IPS-NIHi7 (cell line): Measurements from ENCODE around the gene ERG.
A peak's percentile ranks its signal among the peaks of the same experiment; 100 is the strongest.

Source experiments
- DNase-seq: peaks from one replicate; pipeline ENCODE4 v3.0.0; 2012; ENCODE audit warnings: mixed read lengths; ENCODE audit errors: extremely low spot score

The ERG gene

DNA sequence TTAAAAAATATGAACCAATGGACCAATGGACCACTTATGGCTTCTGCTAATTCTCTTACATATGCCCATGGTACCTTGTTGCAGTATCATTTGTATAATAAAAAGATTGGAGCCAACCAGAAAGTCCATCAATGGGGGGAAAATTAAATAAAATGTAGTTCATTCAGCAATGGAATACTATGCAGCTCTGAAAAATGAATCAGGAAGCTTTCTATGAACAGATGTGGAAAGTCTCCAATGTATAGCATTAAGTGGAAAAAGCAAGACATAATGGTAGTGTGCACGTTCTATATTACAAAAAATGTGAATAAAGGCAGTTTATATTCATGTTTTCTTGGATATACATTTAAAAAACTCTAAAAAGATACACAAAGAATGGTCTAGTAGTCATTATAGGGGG lies 140.2 kb downstream of the ERG start:
- no peak for DNase-seq

DNA sequence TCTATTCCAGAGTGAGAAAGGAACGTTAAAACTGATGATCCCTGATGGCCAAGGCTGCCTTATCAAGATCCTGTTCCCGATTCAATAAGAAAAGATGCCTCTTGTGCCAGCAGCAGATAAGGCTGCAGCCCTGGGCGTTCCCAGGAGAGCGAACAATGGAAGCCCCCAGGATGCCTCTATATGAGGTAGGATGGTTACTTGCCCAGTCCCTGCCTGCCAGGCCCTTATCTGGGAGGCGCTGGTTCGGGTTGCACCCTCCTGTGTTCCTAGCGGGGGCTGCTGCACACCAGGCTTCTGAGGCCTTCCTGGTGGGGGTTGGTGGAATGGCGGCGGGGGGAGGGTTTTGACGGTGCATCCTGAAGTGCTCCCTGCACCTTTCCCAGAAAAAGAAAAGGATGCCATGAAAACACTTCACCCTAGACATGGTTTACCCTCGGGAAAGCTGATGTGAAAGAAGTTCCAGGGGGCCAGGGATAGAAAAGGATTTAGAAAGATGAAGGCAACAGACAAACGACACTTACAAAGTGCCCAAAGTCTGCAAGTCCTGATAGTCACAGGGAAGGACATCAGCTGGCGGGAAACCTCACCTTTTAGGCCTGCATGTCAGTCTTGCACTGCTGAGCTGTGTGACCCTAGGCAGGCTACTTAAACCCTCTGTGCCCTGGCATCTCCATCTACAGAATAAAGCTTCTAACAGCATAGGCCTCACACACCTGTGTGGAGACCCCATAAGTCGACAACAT lies 141.2 kb downstream of the ERG start:
- DNase-seq = peak; percentile 19

DNA sequence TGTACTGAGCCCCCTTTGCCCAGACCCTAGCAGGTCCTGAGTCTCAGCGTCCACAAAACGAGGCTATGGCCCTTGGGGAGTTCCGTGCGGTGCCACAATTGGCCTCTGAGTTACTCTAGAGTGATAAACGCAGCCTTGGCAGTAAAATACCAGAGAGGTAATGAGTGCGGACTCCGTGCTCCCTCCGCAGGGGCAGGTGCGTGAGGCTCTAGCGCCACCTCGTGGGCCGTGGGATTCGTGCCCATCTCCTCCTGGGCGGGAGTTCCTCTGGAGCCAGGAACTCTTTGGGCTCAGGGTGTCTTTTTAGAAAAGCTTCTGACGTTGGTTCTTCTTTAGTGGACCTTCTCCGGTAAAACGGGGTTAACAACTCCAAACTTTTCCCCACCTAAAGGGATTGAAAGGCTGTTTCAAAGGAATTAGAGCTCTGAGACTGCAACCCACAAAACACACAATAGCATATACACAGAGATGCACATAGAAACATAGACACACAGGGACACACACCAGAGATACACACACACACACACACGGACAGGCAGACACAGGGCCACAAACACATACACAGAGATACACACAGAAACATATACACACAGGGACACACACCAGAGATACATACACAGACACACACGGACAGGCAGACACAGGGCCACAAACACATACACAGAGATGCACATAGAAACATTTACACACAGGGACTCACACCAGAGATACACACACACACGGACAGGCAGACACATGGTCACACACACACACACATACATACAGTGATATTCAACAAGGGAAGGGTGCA lies 142.1 kb downstream of the ERG start:
- DNase-seq = peak; percentile 91

DNA sequence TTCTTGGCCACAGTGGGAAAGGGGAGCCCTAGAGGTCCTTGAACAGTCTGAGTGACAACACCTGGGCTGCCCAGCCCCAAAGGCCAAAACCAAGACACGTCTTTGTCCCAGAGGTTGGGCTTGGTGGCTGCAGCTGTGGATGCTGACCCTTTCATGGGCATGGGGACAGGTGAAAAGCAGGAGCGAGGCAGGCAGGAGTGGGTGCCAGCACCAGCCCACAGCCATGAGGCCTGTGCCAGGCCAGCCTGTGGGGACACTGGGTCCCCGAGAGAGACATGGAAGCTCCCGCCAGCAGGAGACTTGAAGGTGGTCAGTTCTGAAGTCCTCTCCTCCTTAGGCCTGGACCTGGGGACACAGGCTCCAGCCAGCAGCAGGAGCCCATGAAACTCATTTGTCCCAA lies 142.9 kb downstream of the ERG start:
- DNase-seq = no peak

DNA sequence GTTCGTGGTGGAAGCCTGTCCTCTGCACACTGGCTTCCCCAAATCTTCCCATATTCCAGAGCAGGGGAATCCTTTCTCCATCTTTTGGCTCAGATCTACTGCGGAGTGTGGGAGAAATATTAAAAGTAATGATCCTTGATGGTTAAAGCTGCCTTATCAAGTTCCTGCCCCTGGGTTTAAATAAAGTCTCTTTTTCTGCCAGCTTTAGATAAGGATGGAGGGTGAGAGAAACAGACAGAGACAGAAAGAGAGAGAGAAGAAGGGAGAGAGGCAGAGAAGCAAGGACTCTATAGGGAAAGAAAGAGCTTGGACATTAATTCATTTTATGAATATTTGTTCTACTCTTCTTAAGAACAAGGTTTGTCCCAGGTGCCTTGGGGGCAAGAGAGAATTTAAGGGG lies 143.5 kb downstream of the ERG start:
- DNase-seq = no peak

DNA sequence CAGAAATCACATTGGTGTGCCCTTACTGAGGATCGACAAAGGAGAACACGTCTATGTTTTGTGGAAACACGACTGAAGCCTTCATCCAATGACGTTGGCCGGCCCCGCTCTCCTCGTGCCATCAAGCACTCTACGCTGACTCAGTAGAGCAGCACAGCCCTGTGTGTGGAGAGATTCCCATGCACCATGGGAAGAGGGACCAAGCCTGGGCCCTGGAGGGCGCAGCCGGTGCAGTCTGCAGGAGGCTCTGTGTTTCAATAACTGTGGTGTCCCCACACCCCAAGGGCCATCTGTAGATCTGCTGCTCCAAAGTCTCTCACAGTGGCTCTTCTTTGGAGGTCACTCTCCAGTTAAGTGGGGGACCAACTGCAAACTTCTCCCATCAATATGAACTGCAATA lies 144.0 kb downstream of the ERG start:
- no peak for DNase-seq

DNA sequence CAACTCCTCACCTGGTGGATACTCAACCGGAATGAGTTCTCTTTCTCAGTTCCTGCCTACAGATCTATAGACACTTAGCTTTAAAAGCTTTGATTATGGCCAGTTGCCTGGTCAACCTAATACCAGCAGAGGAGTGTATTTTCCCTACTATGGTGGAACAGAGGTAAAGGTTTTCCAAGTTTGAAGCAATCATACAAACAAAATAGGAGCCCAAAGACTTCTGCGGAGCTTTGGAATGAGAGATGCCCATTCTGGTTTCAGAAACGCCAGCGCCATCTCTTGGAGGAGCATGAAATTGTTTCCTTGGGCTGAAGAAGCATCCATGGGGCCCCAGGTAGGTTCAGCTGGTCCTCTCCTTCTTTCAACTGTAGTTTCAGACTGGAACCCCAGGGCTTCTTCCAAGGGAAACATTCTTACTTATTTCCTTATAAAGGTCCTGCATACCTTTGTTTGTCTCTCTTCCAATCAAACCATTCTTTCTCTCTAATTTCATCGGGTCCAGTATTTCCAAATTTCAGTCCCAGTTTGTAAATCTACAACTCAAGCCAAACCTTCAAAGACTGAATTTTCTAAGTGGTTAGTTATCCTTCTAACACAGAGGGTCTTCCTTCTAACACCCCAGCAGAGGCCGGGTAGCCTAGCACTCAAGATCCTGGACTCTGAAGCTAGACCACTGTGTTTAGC lies 145.6 kb downstream of the ERG start:
- DNase-seq = peak; percentile 77

DNA sequence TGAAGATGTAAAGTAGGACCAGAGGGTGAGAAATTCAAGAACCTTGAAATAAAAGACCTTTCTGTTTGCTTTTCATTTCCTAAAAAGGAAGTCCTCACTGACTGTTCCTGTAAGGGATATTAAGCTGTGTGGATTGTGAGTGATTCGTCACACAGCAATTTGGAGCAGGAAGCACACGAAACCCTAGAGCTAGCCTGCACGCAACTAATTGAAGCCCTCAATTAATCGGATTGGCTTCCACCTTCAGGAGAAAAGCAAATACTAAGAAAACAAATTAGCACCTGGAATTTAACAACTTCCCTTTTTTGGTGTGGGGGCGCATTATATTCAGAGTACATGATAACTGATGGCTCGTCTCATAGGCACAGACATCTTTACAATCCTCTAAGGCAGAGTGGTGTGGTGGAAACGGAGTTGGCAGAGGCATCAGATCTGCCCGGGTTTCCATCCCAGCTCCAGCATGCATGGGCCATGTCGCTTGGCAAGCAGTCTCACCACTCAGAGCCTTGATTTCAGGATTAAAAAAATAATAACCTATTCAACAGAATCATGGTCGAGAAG lies 146.2 kb downstream of the ERG start:
- peak; percentile 46 for DNase-seq

DNA sequence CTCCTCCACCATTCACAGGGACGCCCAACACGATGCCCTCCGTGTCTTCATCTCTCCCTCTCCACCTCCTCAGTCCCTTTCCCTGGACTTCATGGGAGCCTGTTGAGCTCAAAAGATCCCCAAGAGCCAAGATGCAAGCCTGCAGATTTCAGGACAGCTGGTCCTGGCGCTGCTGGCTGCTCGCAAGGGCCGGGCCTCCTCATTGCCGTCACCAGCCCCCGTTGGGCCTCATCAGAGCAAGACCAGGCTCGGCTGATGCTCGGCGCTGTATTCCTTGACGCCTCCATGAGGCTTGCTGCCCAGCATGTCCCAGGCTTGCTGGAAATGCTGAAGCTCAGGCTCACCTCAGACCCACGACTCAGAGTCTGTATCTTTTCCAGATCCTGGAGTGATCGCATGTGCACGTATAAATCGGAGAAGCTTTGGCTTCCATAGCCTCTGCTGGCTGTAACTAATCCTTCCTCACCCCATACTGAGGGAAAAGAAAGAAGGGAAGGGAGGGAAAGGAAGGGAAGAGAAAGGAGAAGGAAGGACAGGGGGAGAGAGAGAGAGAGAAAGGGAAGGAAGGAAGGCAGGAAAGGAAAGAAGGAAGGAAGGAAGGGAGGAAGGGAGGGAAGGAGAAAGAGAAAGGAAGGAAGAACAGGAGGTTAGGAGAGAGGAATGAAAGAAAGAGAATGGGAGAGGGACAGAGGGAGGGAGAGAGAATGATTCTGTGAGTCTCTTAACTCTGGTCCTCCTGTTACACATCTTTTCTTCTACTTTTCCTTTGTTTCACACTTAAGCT lies 146.9 kb downstream of the ERG start:
- no peak for DNase-seq

DNA sequence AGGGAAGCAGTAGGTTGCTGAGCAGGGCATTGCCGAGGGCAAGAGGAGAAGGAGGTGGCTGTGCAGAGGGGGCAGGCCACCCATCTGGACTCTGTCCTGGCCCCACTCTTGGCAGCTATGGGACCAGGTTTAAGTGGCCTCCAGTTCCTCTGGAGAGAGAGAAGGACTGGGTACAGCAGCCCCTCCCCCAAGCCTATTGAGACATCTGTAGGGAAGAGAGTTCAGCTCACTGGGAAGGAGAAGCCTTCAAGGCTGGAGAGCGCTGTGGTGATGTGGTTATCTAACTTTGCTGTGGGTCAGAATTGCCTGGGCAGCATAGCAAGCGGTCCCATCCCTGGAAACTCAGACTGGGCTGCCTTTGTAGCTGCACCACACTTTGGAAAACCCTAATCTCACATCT lies 147.6 kb downstream of the ERG start:
- no peak for DNase-seq

DNA sequence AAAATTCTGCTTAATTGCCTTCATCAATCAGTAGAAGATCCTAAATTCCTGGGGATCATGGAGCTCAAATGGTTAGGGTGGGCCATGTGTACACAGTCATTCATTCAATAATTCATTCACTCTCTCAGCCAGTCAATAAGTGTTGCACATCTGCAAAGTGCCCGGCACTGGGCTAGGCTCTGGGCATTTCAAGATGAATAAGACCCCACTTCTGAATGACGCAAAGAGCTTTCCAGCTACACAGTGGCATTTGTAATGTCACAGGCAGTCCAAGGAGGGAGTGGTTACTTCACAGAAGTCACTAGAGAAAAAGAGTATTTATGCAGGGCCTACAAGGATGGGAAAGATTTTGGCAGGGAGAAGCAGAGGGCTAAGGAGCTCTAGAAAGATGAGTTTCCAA lies 148.3 kb downstream of the ERG start:
- no peak for DNase-seq

DNA sequence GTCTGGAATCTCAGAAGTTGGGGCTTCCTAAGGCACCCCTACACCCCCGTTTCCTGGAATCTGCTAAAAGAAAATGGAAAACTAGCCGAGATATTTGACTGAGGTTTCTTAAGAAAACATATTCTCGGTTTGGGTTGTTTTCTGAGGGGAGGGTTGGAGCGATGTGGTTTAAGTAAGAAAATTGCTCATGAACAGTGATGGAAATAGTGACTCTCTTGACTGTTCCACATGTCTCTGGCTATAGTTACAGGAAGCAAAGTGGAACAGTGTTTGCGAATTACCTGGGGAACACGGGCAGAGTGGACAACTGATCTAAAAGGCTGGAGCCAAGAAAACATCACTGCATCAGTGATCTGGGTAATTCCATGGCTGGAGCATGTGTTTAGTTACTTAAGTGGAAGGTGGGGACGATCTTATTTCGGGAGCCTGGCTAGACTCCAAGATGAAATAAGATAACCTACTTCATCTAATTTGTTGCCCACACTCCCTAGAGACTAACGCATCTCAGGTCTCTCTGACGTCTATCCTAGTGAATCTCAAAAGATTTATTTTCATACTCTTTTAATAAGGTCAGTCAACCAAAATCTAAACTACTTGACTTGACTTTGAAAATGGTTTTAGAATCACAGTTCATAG lies 149.0 kb downstream of the ERG start:
- no peak for DNase-seq

DNA sequence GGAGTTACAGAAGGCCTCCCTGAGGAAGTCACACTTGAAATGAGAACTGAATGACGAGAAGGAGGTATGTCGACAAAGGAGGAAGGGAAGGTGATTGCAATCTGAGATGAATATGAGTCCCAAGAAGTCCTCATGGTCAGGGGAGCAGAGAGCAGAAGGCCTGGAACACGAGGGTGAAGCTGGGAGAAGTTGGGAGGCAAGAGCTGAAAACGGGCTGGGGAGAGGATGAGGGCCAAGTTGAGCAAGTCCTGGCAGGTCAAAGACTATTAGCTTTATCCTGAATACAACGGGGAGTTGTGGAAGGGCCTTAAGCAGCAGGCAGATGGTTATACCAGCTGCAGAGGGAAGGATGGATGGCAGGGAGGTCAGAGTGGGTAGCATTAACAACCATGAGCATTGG lies 152.0 kb downstream of the ERG start:
- DNase-seq = no peak

DNA sequence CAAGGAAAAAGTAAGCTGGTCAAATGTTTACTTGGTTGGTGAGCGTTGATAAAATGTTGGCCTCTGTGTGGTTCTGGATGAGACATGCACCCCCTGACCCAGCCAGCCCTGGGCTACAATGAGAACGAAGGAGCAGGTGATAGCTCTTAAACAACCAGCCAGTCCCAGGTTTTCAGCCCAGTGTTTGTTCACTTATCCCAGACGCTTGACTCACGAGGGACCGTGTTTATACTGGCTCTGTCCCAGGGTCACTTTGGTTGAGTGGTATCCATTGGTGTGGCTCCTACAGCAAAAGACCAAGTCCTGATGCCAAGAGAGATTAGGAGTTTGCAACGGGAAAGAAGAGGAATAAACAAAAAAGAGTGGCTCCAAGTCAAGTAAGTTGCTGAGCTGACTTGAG lies 154.6 kb downstream of the ERG start:
- no peak for DNase-seq

DNA sequence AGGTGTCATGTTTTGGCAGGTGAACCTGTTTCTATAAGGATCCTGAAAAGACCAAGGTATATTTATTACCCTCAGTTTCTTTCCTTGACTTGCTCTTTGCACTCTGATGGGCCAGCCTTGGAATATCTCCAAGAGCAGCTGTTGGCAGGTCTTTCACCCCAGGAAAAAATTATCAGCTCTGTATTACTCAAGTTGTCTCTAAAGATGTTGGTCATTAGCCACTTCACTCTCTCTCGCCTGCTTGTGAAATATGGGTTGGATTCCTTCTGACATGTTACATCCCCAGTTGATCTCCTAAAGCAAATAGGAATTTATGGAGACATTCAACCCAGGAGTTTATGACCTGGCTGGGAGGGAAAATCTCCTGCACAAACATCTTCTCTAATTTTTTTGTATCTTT lies 155.5 kb downstream of the ERG start:
- no peak for DNase-seq

DNA sequence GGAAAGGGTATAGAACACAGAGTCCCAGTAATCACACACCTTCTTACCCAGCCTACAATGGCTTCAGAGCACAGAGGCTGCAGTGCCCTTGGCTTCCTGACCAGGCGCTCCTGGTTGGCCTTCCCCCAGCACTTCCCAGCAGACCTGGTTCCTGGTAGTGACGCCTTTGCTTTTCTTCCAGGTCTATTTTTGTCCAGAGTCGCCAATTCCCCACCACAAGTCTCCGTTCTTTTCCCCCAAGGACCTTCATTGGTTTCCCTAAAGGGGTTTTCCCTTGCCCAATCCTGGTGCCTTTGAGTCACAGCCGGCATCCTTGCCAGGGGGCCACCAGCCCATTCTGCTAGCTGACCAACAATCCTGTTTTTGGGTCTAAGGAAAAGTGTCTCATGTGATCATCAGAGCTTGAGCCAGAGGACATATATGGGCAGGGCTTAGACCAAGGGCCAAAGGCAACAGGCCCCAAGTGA lies 156.7 kb downstream of the ERG start:
- DNase-seq = no peak

DNA sequence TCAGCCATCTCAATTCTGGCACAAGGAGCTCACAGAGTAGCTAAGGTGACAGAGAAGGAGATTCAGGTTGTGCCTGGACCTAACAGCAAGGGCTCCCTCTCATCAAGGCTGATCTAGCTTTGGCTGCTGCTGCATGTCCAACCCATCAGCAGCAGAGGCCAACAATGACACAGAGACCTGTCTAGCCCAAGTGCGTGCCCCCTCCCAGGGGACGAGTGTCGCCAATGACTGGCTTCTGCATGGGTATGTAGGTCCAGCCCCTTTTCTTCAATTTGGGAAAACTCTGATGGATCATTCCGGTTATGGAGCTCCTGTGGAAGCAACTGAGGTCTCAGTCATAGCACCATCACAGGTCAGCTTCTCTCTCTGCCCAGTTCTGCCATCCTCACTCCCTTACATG lies 158.1 kb downstream of the ERG start:
- DNase-seq = no peak

DNA sequence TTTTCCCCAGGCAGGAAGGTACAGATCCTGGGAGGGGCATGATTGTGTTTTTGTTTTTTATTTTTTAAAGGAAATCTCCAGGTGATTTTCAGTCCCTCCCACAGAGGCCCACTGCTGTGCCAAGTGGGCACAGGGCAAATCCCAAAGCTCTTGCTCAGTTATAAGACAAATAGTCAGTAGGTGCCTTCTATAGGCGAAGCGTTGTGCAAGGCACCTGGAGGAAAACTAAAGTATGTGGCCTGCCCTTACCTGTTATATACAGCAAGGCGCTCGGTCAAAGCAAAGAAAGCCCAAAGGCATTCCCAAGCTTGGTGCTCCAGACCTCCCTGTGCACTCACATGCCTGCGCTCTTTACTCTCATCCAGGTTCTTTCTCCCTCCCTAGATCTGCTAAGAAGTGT lies 160.5 kb downstream of the ERG start:
- DNase-seq = no peak

DNA sequence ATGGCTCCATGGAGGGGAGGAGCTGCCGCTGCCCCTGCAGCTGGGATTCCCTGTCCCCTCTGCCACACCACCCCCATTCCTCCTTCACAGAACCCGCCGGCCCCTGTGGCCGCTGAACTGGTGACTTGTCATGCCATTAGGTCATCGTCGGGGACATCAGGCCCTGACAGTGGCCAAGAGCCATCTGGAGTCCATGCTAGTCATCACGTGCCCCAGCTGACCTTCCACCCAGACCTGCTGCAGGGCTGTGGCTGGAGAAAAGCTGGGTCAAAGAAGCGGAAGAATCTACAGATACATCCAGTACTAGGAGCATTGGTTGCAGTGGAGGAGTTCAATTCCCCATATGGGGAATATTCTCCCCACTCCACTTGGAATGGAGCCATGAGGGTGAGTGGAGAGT lies 163.4 kb downstream of the ERG start:
- no peak for DNase-seq

DNA sequence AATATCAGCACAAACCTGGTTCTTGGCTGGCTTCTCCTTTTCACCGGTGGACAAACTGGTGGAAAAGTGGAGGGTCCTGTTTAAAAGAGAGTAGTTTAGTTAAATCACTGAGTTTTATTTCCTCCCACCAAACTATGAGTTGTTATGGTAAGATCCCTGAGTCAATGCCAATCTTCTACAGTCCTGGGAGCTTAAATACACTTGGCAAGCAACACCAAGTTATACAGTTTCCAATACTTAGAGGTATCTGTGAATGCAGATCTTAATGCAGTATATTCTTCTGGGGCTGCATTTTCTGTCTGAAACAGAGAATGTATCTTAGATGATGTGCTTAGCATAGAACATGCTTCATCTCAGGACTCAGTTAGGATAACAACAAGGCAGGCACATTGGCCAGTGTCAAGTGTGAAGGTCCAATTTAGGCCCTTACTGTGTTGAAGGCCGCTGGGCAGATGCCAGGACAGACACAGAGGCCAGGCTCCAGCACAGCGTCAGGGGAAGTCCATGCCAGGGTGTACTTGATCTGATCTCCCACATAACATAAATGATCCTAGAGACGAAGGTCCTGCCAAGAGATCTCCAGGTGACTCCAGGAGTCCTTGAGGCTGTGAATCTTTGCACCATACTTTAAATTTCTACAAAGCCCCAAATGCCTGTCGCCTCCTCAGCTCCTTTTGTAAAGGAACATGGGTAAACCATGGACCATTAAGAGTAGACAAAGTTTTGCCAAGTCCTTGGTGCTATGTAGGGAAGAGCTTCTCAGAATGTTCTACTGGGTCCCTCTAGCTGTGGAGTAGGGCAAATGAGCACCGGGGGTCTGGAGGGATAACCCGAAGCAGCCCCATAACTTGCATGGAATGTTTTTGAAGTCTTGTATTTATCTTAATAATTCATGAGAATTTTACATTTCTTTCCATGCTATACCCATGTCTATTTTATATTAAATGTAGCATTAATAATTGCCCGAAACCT lies 164.7 kb downstream of the ERG start:
- peak; percentile 63 for DNase-seq
